T-cell (primary cell): Measurements from ENCODE around the gene KLC4. TPM values are rescaled to one million over a fixed set of nuclear protein-coding genes. Genes with fewer than 3 reads are reported as not detected.
A peak's percentile ranks its signal among the peaks of the same experiment; 100 is the strongest.

Source experiments
- ATAC-seq, 4 experiments: fragments of 200-7000 bp in 3 of 4; fragments of 150-1000 bp in 1 of 4; cut with Tn5 transposase; replicated peaks in 1 of 4; 1 replicate in 3 of 4; 2 replicates in 1 of 4; pipeline ENCODE4 v1.10.0; 2021; ENCODE audit warnings: moderate library complexity in 3 of 4, mild to moderate bottlenecking in 2 of 4, moderate number of reproducible peaks in 1 of 4
- CTCF ChIA-PET, 2 donors: fragments of 300-600 bp; sonication (Branson Sonifier 250); formaldehyde crosslinking; loops; one replicate each; lab custom pipeline; 2022; ENCODE audit warnings: antibody characterized with exemption in 2 of 2; lab: Charles Lee
- POLR2A ChIA-PET, 2 donors: fragments of 300-600 bp; sonication (Branson Sonifier 250); formaldehyde crosslinking; loops; one replicate each; lab custom pipeline; 2022; ENCODE audit warnings: antibody characterized with exemption in 2 of 2; lab: Charles Lee
- DNase-seq, 35 experiments: peaks; one replicate each; pipeline versions ENCODE4 v3.0.0 to v3.0.0-alpha.2; 2013 to 2023
- H3K27ac ChIP-seq: one replicate; pipeline ENCODE4 v1.5.1; 2013; ENCODE audit warnings: low read length
- H3K27me3 ChIP-seq, 2 experiments: replicated peaks in 1 of 2; 1 replicate in 1 of 2; 2 replicates in 1 of 2; pipeline versions ENCODE4 v1.6.1 to v1.7.0; 2013; ENCODE audit warnings: low read length in 1 of 2, mixed read lengths in 1 of 2; ENCODE audit not compliant: control insufficient read depth in 2 of 2, insufficient read depth in 2 of 2; ENCODE audit errors: extremely low read depth in 1 of 2
- H3K36me3 ChIP-seq, 2 donors: 1 replicate in 1 of 2; 2 replicates in 1 of 2; pipeline versions ENCODE4 v1.6.1 to v1.7.0; 2013; ENCODE audit warnings: low read length in 1 of 2; ENCODE audit not compliant: control insufficient read depth in 2 of 2, insufficient read depth in 1 of 2; ENCODE audit errors: extremely low read depth in 1 of 2
- H3K4me1 ChIP-seq, 2 experiments: 1 replicate in 1 of 2; 2 replicates in 1 of 2; pipeline versions ENCODE4 v1.6.1 to v1.7.0; 2013; ENCODE audit warnings: low read length in 2 of 2, mixed read lengths in 1 of 2; ENCODE audit not compliant: insufficient read depth in 2 of 2, control insufficient read depth in 1 of 2; ENCODE audit errors: extremely low read depth in 1 of 2
- H3K4me3 ChIP-seq, 2 donors: 1 replicate in 1 of 2; 2 replicates in 1 of 2; pipeline versions ENCODE4 v1.5.1 to v1.7.0; 2013; ENCODE audit warnings: mild to moderate bottlenecking in 2 of 2, low read length in 1 of 2, moderate library complexity in 1 of 2; ENCODE audit not compliant: control insufficient read depth in 1 of 2; ENCODE audit errors: extremely low read depth in 1 of 2
- H3K9me3 ChIP-seq: 2 replicates; pipeline ENCODE4 v1.7.0; 2013
- H3K27ac Mint-ChIP-seq, 2 donors: one replicate each; pipeline ENCODE4 v1.8.0; 2020 to 2021; ENCODE audit warnings: mild to moderate bottlenecking in 2 of 2, mixed read lengths in 2 of 2
- H3K27me3 Mint-ChIP-seq, 2 donors: one replicate each; pipeline ENCODE4 v1.8.0; 2021 to 2022; ENCODE audit warnings: mixed read lengths in 2 of 2
- H3K36me3 Mint-ChIP-seq: one replicate; pipeline ENCODE4 v1.8.0; 2021; ENCODE audit warnings: mixed read lengths
- H3K4me1 Mint-ChIP-seq, 3 donors: one replicate each; pipeline ENCODE4 v1.8.0; 2020 to 2022; ENCODE audit warnings: mixed read lengths in 3 of 3, mild to moderate bottlenecking in 1 of 3
- H3K4me3 Mint-ChIP-seq, 3 donors: one replicate each; pipeline ENCODE4 v1.8.0; 2020 to 2022; ENCODE audit warnings: mild to moderate bottlenecking in 3 of 3, mixed read lengths in 3 of 3, moderate library complexity in 3 of 3
- H3K9me3 Mint-ChIP-seq, 3 donors: one replicate each; pipeline ENCODE4 v1.8.0; 2020 to 2022; ENCODE audit warnings: mixed read lengths in 3 of 3
- WGBS: methylation state at CpG from one replicate; pipeline ENCODE4 v1.1.5; 2013; ENCODE audit warnings: missing lambda C conversion rate; ENCODE audit not compliant: insufficient coverage; 5-methylcytosine and 5-hydroxymethylcytosine counted together
- total RNA-seq, 35 experiments: library from RNA in 6 of 35; stranded (reverse) in 6 of 35; fragments of 120-200 nt in 1 of 35; gene quantifications; one replicate each; pipeline versions ENCODE4 v1.2.1 to v1.2.4 and lab custom pipeline; 2013 to 2026

Gene KLC4
- total RNA-seq, 5 donors from 2014 or later (not counting 1 experiment from before 2014, with no cell fraction given) = 37.8 to 48.5 (median 45.5) TPM

DNA sequence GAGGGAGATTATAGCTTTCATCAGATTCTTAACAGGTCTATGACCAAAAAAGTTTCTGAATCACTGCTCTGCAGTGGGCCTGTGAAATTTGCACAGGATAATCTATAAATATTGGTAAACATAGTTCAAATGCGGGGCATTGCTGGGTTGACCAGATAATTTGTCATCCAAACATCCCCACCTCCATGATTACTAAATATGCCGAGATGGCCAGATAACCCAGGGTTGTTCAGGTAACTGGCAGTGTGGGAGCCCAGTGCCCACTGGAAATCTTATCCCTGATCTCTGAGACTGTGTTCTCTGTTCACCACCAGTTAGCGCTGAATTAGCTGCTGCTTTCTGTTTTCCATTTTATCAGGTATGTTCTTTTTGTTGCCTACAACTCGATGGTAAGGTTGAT, 38.1 kb downstream of the KLC4 start:
- WGBS = 83% methylated on average over 1 of the region's 4 CpGs
- Histone ChIP-seq H3K27ac (no peak overlapping the region), H3K36me3 (no peaks in the 10 kb centered on the region), H3K4me1 (no peaks in the 10 kb centered on the region), H3K9me3 (no peaks in the 10 kb centered on the region), H3K27me3 (peaks cover 0 to 2% of the 10 kb centered on the region in 2 experiments), H3K4me3 (no peak overlapping the region)
- no peak for ATAC-seq
- ChIA-PET CTCF (interaction anchor here in 1 of 2 donors (0.6 kb wide), 1 partner anchor 308 kb away, joined by 3 read pairs; no protein-coding TSS in a partner anchor), POLR2A (interaction anchor here in 1 of 2 donors (0.6 kb wide), 2 partner anchors 8 to 209 kb away, joined by 3 read pairs; no protein-coding TSS in a partner anchor)
- H3K27ac Mint-ChIP-seq = no peak overlapping the region
- peaks cover 14 to 17% (median 15%) of the 10 kb centered on the region in 3 donors for H3K4me1 Mint-ChIP-seq
- no peak overlapping the region for H3K4me3 Mint-ChIP-seq
- DNase-seq = no peak
- H3K27me3 Mint-ChIP-seq = peaks cover 0 to 2% of the 10 kb centered on the region in 2 donors
- no peaks in the 10 kb centered on the region for H3K36me3 Mint-ChIP-seq
- no peaks in the 10 kb centered on the region for H3K9me3 Mint-ChIP-seq

DNA sequence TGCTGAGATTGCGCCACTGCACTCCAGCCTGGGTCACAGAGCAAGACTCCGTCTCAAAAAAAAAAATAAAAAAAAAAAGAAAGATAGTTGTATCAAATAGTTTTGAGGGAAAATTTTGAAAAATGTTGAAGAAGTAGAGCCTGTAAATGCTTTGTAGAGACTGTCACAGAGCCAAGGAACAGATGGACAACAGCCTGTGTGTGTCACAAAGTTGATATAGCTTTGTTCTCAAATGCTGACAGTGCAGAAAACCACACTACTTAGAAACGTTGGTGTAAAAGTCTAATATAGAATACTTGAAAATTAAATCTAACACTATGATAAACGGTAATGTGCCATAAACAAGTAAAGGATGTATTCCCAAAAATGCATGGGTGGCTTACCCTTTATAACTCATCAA, 42.1 kb downstream of the KLC4 start:
- Mint-ChIP-seq H3K4me3 (no peak overlapping the region), H3K36me3 (no peaks in the 10 kb centered on the region), H3K27ac (no peak overlapping the region), H3K4me1 (peaks cover 0 to 9% (median 5%) of the 10 kb centered on the region in 3 donors), H3K27me3 (peaks cover 0 to 2% of the 10 kb centered on the region in 2 donors), H3K9me3 (no peaks in the 10 kb centered on the region)
- H3K36me3 ChIP-seq = no peaks in the 10 kb centered on the region
- ChIA-PET CTCF (no interaction called here), POLR2A (interaction anchor here (0.5 to 0.7 kb wide), 2 partner anchors 468 to 1000 kb away, joined by 3 to 4 read pairs; no protein-coding TSS in a partner anchor)
- WGBS = no CpG with 5 or more reads among the region's 4 CpGs
- DNase-seq (no peak), ATAC-seq (no peak)
- H3K9me3 ChIP-seq = no peaks in the 10 kb centered on the region
- H3K4me1 ChIP-seq = no peaks in the 10 kb centered on the region
- peaks cover 0 to 1% of the 10 kb centered on the region in 2 experiments for H3K27me3 ChIP-seq
- no peak overlapping the region for H3K4me3 ChIP-seq
- no peak overlapping the region for H3K27ac ChIP-seq

GRCh38 chr6:43103253-43103876, 43.9 kb downstream of the KLC4 start:
- Mint-ChIP-seq H3K36me3 (no peaks in the 10 kb centered on the region), H3K4me1 (peaks cover 0 to 9% (median 5%) of the 10 kb centered on the region in 3 donors), H3K27ac (no peak overlapping the region), H3K9me3 (no peaks in the 10 kb centered on the region), H3K4me3 (no peak overlapping the region), H3K27me3 (peaks cover 0 to 2% of the 10 kb centered on the region in 2 donors)
- H3K36me3 ChIP-seq = no peaks in the 10 kb centered on the region
- DNase-seq (no peak), ATAC-seq (no peak)
- no CpG with 5 or more reads among the region's 2 CpGs for WGBS
- POLR2A ChIA-PET = no interaction called here
- H3K27me3 ChIP-seq = no peaks in the 10 kb centered on the region
- no peak overlapping the region for H3K4me3 ChIP-seq
- CTCF ChIA-PET = interaction anchor here in 1 of 2 donors (0.6 kb wide), 1 partner anchor 17 kb away, joined by 3 read pairs; no protein-coding TSS in a partner anchor
- H3K9me3 ChIP-seq = no peaks in the 10 kb centered on the region
- no peaks in the 10 kb centered on the region for H3K4me1 ChIP-seq
- no peak overlapping the region for H3K27ac ChIP-seq

- peak in 1 of 4 experiments; percentile 41 for ATAC-seq
- Mint-ChIP-seq H3K36me3 (no peaks in the 10 kb centered on the region), H3K4me1 (peaks cover 0 to 9% (median 5%) of the 10 kb centered on the region in 3 donors), H3K4me3 (no peak overlapping the region), H3K9me3 (no peaks in the 10 kb centered on the region), H3K27ac (no peak overlapping the region), H3K27me3 (no peaks in the 10 kb centered on the region)
- 33% methylated on average over 2 of the region's 9 CpGs for WGBS
- ChIA-PET CTCF (interaction anchor here in 1 of 2 donors (0.7 kb wide), 1 partner anchor 12 kb away, joined by 7 read pairs; no protein-coding TSS in a partner anchor), POLR2A (no interaction called here)
- no peak overlapping the region for H3K4me3 ChIP-seq
- H3K27me3 ChIP-seq = no peaks in the 10 kb centered on the region
- no peak overlapping the region for H3K27ac ChIP-seq
- no peaks in the 10 kb centered on the region for H3K36me3 ChIP-seq
- no peaks in the 10 kb centered on the region for H3K4me1 ChIP-seq
- no peak for DNase-seq
- H3K9me3 ChIP-seq = no peaks in the 10 kb centered on the region
Observed at GRCh38 chr6:43105538-43106222, 46.2 kb downstream of the KLC4 start.

DNA sequence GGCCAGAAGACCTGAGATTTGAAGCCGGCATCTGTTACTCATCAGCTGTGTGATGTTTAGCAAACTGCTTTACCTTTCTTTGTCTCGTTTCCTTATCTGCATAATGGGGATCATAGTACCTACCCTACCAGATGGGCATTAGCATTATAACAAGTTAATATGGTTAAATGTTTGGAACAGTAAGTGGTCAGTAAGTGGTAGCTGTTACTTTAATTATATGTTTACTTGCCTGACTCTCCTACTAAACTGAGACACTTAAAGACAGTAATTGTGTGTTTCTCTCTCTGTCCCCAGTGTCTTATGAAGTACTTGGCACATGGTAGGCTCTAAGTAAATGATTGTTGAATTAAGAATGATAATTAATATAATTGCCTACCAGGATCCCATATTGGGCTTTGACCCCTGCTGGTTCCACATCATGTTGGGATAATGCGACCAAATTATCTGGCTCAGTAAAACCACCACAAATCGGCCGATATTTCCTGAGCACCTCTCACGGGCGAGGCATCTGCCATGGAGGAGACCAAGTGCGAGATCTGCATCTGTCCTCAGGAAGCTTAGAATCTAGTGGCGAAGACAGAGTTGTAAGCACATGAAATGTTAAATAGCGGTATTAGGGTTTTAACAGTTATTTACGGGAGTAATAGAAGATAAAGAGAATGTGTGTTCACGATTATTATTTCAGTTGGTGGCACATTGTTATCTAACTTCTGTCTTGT, 48.1 kb downstream of the KLC4 start:
- H3K9me3 ChIP-seq = no peaks in the 10 kb centered on the region
- Mint-ChIP-seq H3K36me3 (no peaks in the 10 kb centered on the region), H3K27me3 (no peaks in the 10 kb centered on the region), H3K4me3 (no peak overlapping the region), H3K9me3 (no peaks in the 10 kb centered on the region), H3K27ac (no peak overlapping the region), H3K4me1 (peaks cover 0 to 9% (median 5%) of the 10 kb centered on the region in 3 donors)
- no peak overlapping the region for H3K4me3 ChIP-seq
- no peaks in the 10 kb centered on the region for H3K27me3 ChIP-seq
- H3K36me3 ChIP-seq = no peaks in the 10 kb centered on the region
- DNase-seq (no peak), ATAC-seq (no peak)
- POLR2A ChIA-PET = no interaction called here
- WGBS = 90% methylated on average over 6 of the region's 12 CpGs
- CTCF ChIA-PET = no interaction called here
- no peak overlapping the region for H3K27ac ChIP-seq
- H3K4me1 ChIP-seq = no peaks in the 10 kb centered on the region
